Fibroblast of villous mesenchyme (primary cell): Measurements from ENCODE around the gene IQGAP2. TPM values are rescaled to one million over a fixed set of nuclear protein-coding genes. Genes with fewer than 3 reads are reported as not detected.

Experiments used
- DNase-seq: peaks from one replicate; pipeline ENCODE4 v3.0.0-alpha.2; 2010; ENCODE audit warnings: low read depth
- H3K4me3 ChIP-seq: 2 replicates; pipeline ENCODE4 v1.5.1; 2011; ENCODE audit warnings: low read depth, mild to moderate bottlenecking, low read length
- total RNA-seq: library from RNA; depleted of rRNA; stranded (reverse); fragments of >200 nt; gene quantifications from 2 replicates; pipeline ENCODE4 v1.2.3, GENCODE V29; 2012
- TF ChIP-seq, protein P1 (sequence below): IDR thresholded peaks from 2 replicates; pipeline ENCODE4 v1.5.1; 2012; ENCODE audit warnings: low read depth, mild to moderate bottlenecking, low read length; ENCODE audit not compliant: insufficient read depth

The IQGAP2 gene
- total RNA-seq, 1 donor = 2.6 TPM

DNA sequence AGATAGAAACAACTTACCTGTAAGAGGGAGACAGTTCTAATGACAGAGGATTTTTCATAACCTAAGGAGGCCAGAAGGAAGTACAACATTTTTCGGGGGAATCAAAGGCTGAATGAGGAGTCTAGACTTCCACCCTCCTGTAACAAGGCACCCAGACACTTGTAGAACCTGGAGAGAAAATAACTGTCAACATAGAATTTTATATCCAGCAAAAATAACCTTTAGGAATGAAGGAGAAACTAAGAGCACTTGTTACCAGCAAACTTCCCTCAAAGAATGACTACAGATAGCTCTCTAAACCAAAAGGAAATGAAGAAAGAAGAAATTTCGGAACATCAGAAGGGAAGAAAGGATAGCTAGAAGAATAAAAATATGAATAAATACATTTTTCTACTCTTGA is 246.1 kb downstream of the IQGAP2 start:
- DNase-seq = no peak
- H3K4me3 ChIP-seq = no peak overlapping the region
- TF ChIP-seq, protein P1, sequence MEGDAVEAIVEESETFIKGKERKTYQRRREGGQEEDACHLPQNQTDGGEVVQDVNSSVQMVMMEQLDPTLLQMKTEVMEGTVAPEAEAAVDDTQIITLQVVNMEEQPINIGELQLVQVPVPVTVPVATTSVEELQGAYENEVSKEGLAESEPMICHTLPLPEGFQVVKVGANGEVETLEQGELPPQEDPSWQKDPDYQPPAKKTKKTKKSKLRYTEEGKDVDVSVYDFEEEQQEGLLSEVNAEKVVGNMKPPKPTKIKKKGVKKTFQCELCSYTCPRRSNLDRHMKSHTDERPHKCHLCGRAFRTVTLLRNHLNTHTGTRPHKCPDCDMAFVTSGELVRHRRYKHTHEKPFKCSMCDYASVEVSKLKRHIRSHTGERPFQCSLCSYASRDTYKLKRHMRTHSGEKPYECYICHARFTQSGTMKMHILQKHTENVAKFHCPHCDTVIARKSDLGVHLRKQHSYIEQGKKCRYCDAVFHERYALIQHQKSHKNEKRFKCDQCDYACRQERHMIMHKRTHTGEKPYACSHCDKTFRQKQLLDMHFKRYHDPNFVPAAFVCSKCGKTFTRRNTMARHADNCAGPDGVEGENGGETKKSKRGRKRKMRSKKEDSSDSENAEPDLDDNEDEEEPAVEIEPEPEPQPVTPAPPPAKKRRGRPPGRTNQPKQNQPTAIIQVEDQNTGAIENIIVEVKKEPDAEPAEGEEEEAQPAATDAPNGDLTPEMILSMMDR = no peak

GRCh38 chr5:76652809-76653414 is 249.8 kb downstream of the IQGAP2 start:
- DNase-seq = no peak
- TF ChIP-seq, protein P1 = no peak
- no peak overlapping the region for H3K4me3 ChIP-seq

DNA sequence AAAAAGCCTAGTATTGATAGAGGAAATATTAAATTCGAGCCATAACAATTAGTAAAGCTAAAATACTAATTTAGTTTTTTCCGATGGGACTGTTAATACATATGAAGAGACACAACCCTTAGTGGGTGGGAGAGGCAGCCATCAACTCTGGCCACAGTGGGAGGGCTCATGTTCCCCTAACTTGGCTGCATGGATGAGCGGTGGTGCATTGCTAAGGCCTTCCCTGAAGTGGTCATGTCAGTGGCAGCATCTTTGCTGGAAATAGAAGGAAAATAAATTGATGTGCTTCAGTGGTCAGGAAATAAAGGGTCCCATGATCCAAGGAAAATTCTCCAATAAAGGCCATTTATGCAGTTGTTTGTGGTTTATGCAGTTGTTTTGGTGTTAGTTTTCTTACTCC is 254.0 kb downstream of the IQGAP2 start:
- DNase-seq = no peak
- TF ChIP-seq, protein P1 = no peak
- no peak overlapping the region for H3K4me3 ChIP-seq

DNA sequence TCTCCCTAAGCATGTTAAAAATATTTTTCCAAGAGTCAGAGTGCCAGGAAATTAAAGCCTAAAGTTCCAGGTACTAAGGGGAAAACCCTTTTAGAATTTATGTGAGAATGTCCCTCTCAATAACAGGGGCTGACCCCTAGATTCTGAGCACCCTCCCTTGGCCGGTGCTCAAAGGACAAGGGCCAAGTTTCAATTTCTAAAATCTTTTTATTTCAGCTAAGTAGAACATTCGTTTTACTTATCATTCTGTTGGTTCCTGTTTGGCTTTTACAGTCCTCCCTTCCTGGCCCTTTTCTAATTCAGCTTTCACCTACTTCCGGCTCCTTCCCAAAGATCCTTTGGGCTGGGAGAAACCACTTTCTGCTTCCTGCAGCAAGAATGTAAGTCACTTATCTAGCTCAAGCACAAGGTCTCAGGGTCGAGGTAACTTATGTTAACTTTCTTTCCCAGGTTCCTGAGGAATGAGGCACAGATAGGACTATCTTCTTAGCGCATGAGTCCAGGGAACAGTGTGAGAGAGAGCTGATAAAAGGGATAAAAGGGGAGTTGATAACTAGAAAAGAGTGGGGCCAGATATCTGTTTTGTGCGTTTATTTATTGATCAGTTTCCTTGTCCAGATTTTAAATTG is 254.7 kb downstream of the IQGAP2 start:
- TF ChIP-seq, protein P1 = no peak
- no peak for DNase-seq
- no peak overlapping the region for H3K4me3 ChIP-seq

DNA sequence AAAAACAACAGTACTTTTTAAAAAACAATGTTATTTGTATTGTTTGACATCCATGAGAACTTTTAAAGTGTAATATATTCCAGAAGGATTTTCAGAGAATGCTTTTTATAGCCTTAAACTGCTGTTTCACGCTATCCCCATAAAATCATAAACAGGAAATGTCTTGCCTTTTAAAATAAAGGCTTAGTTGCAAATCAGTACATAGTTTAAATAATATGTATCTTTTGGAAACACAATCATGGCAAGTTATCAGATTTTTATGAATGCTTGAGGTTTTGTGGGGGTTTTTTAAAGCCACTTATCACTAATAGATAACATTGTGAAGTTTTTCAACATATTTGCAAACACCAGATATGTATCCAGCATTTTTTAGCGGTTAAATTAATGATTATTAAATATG is 257.3 kb downstream of the IQGAP2 start:
- peak; percentile 85 for DNase-seq
- TF ChIP-seq, protein P1 = no peak
- H3K4me3 ChIP-seq = no peak overlapping the region

DNA sequence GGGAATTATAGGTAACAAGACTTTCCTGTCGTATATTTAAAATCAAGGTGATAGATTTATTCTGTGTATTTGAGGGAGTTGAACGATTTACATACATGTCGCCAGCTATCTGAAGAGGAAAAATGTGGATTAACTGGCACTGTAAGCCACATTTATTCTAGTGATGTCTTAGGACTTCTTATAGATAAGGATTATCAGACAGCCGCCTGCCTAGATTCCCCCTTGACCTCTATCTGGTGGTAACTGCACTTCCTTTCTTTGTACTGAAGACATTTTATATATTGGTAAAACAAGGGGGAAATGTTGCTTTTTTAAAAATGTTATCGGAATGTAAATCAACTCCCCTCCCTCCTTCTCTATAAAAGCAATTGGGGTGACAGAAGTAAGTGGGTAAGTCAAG is 259.4 kb downstream of the IQGAP2 start:
- no peak for DNase-seq
- no peak overlapping the region for H3K4me3 ChIP-seq
- TF ChIP-seq, protein P1 = no peak

DNA sequence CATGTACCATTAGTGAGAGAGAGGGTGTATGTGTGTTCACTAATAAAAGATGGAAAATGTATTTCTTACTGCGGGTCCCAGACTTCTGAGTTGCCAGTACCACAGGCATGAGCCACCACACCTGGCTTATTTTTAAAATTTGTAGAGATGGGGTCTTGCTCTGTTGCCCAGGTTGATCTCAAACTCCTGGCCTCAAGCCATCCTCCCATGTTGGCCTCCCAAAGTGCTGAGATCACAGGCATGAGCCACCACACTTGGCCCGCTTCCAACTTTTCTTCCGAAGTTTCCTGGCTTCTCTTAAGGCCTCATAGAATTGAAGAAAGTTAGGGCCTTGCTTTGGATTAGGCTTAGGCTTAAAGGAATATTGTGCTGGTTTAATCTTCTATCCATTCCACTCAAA is 260.5 kb downstream of the IQGAP2 start:
- DNase-seq = no peak
- TF ChIP-seq, protein P1 = no peak
- H3K4me3 ChIP-seq = no peak overlapping the region
